GM21423 (cell line): Measurements from ENCODE around the gene KRTAP12-1.

Source experiments
- ATAC-seq: cut with Tn5 transposase; IDR thresholded peaks from one replicate; pipeline ENCODE4 v1.9.1; 2021; ENCODE audit warnings: mild to moderate bottlenecking, moderate library complexity; ENCODE audit not compliant: unreplicated experiment

KRTAP12-1 gene

GRCh38 chr21:44711327-44712202 lies 29.6 kb upstream of the KRTAP12-1 start, which contains the start of gene TSPEAR:
TSPEAR (minus strand) TSS chr21:44711572; CDS start chr21:44711514, 58 bp downstream.
- no peak for ATAC-seq

- no peak for ATAC-seq
Observed at GRCh38 chr21:44710756-44711326, 28.9 kb upstream of the KRTAP12-1 start.

DNA sequence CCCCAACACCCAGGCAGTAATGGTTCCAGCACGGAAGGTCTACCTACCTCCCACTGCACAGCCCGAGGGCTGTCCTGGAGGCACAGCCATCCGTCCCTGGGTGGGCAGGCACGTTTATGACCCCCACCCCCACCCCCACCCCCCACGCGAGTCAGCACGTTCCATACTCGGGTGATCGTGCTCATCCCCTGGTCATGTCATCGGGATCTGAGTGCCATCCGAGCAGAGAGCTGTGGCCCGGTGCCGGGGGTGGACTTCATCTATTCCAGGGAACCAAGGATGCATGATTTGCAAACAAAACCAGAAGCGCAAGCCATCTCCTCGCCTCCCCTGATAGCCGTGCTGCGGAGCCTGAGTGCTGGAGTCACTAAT lies 28.3 kb upstream of the KRTAP12-1 start:
- ATAC-seq, result no peak

DNA sequence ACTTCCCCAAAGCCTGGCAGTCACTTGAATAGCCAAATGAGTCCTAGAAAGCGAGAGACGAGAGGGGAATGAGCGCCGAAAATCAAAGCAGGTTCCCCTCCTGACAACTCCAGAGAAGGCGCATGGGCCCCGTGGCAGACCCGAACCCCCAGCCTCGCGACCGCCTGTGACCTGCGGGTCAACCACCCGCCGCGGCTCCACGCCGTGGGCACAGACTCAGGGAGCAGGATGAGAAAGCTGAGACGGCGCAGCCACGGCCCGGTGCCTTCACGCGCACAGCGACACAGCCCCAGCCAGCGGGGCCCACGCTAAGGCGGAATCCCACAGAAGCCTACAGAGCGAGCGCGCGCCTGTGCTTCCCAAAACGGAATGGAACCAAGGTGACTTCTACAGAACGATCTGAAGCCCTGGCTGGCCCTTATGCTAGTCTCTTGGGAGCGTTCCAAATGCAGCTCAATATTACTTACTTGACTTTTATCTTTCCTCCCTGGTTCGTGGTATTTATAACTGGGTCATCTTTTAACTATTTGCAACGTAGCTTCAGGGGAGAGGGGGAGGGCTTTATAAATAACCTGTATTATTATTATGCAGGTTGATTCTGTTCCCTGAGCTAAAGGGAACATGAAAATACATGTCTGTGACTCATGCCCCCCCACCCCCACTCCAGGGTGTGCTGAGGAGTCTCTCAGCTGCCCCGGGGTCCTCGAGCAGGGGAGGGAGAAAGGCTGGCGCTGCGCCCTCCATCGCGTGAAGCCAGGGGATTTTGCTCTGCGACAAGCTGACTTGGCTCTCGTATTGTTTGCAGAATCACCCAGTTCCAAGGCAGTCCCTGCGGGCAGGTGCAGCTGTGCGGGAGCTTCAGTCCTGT lies 27.7 kb upstream of the KRTAP12-1 start:
- ATAC-seq, result no peak

DNA sequence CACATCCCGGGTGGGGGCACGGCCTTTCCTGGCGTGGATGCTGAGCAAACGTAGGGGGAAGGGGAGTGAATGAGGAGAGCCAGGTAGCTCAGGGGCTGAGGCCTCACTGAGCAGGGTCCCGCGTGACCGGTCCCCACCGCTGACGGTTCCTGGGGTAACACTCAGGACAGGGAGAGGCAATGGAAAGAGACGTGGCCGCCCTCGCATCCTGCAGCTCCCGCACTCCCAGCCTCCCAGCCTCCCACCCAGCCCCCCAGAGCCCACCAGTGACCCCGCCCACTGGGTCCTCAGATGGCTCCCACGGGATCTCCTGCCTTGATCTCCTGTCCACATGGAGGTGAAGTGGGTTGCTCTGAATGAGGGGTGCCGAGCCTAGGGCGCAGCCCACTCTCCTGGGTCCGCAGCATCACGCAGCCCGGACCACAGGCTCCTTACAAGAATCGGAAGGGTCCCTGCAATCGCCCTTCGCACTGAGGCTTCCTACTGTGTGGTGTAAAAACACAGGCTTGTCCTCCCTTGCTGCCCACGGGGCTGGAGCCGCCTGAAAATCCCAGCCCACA lies 27.0 kb upstream of the KRTAP12-1 start:
- ATAC-seq, result no peak

GRCh38 chr21:44708213-44708865 lies 26.4 kb upstream of the KRTAP12-1 start:
- no peak for ATAC-seq

GRCh38 chr21:44706706-44707581 lies 25.0 kb upstream of the KRTAP12-1 start:
- ATAC-seq, result no peak

DNA sequence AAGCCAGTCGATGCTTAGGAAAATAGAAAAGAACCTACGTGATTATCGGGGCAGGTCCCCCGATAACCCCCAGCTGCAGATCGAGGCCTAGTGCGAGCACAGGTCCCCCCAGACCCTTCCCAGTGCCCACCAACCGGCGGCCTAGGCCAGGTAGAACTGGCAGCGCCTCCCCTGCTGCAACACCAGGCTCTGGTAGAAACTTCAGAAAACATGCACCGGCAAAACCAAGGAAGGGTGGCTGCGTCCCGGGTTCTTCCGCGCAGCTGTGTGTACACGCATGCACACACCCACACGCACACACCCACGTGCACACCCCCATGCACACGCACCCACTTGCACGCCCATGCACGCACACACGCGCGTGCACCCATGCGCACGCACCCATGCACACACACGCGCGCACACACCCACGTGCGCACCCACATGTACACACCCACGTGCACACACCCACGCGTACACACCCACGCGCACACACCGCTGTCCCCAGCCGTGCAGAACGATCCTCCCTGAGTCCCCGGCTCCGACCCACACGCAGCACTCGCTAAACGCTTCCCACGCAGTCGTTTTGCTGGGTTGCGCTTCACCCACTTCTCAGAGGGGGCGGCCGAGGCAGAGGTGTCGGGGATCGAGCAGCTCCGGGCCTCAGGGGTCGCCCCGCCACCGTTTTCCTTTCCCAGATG lies 24.2 kb upstream of the KRTAP12-1 start:
- ATAC-seq, result no peak

- ATAC-seq, result no peak
Observed at GRCh38 chr21:44704636-44705001, 22.7 kb upstream of the KRTAP12-1 start.

DNA sequence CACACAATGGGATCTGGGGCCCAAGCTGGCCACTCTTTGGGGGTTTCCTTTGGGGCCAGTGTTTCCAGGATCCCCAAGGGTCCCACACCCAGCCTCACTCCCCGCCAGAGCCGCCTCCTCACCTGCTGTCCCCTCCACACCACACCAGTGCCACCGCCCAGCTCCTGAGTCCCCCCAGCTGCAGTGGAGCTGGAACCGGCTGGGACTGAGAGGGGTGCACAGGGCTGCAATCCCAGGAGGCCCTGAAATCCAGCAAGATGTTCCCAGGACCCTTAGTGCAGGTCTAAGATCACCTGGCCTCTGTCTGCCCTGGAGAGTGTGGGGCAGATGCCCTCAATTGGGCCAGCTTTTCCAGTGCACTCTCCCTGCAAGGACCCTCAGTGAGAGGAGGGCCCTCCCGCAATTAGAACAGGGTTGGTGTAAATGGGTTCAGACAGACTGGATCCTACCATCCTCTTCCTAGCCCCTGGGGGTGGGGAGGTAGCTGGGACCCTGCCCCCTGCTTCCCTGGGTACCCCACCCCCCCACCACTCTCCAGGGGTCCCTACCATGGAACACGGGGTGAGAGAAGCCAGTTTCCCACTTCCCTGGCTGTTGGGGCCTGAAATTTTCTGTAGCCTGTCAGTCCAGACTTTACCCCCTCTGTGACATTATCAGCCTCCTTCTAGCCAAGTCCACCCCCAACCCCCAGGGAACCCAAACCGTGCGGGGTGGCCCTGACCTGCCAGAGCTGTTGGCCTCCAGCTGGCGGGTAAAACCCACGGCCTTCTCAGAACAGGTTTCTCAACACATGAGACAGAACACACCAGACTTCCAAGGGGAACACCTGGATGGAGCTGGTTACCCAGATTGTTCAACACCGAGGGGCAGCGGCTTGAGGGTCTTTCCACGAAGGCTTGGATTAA lies 22.0 kb upstream of the KRTAP12-1 start:
- ATAC-seq, result no peak

GRCh38 chr21:44702973-44703730 lies 21.2 kb upstream of the KRTAP12-1 start:
- no peak for ATAC-seq

DNA sequence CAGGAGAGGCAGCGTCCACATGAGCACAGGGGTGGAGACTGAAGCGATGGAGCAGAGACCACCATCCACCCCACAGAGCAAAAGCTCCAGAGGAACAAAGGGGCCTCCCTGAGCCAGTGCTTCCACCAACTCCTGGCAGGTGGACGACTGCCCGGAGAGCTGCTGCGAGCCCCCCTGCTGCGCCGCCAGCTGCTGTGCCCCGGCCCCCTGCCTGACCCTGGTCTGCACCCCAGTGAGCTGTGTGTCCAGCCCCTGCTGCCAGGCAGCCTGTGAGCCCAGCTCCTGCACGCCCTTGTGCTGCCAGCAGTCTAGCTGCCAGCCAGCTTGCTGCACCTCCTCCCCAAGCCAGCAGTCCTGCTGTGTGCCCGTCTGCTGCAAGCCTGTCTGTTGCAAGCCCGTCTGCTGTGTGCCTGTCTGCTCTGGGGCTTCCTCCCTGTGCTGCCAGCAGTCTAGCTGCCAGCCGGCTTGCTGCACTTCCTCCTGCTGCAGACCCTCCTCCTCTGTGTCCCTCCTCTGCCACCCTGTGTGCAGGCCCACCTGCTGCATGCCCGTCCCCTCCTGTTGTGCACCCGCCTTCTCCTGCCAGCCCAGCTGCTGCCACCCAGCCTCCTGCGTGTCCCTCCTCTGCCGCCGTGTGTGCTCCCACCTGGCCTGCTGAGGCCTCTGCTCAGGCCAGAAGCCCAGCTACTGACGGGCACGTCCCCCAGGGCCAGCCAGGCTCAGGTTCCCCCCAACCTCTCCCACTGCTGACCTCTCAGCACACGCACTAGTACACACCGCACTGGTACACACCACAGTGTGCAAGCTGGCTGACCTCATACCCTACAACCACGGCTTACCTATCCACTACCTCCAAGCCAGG lies 20.4 kb upstream of the KRTAP12-1 start:
- no peak for ATAC-seq

DNA sequence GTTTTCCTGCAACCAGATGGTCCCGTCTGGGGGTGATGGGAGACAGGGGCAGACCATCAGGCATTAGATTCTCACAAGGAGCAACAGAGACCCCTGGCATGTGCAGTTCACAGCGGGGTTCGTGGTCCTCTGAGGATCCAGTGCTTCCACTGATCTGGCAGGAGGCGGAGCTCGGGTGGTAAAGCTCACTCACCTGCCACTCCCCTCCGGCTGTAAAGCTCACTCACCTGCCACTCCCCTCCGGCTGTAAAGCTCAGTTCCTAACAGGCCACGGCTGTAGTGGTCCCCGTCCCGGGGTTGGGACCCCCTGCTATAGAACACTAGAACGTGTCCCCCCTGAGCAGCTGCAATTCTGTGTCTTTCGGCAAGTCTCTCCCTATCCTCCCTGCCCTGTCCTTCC lies 19.6 kb upstream of the KRTAP12-1 start:
- no peak for ATAC-seq

DNA sequence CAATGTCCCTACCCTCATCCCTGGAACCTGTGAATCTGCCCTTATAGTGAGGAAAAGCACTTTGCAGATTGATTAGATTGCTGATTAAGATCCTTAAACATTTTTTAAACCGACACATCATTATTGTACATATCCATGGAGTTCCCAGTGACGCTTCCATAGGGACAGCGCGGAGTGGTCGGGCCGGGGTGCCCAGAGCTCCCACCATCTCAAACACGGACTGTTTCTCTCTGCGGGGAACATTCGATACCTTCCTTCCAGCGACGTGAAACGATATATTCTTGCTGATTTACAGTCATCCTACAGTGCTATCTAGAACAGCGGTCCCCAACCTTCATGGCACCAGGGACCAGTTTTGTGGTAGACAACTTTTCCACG lies 19.0 kb upstream of the KRTAP12-1 start:
- no peak for ATAC-seq

DNA sequence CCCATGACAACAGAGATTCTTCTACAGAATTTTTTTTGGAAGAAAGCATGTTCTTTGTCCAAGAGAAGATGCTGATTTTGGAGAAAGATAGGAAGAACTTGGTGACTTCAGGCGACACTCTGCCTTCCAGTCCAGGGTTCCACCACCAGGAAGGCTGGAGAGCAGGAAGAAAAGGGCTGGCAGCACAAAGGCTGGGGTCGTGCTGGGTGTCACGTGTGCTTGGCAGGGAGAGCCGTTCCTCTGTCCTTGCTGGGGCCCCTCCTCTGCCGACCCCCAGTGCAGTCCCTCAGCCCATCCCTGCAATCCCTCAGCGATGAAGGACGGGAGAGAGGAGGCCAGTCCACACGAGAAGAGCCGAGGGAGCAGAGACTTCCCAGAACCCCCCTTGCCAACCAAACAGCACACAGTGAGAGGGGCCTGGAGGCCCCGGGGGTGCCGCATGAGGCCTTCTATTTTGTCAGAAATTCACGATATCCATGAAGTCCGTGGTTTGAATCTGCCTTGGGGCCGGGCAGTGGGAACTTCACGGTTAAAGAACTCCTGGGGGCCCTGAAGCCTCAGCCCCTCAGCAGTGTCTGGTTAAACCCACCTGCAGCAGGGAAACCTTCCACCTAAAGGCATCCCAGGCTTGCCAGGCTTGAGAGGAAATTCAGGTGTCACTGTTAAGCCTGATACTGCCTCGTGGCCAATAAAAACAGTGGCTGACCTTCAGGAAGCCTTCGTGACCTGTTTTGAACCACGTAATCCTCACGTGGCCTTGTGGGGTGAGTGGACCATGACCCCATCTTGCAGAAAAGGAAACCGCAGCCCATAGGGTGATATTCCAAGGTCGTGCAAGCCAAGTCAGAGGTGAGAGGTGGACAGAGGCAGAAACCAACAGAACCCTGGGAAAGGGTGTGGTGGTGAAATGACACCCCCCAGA lies 18.4 kb upstream of the KRTAP12-1 start:
- no peak for ATAC-seq
